KOPT-K1 (cell line): Measurements from ENCODE around the gene MTFMT.

ENCODE experiments used
- H3K27ac ChIP-seq: fragments of 200-600 bp; sonication (generic); 2 replicates; pipeline ENCODE4 v1.5.1; 2016; ENCODE audit warnings: antibody characterized with exemption, mild to moderate bottlenecking, low read depth, low read length; ENCODE audit not compliant: poor library complexity, severe bottlenecking
- H3K36me3 ChIP-seq: fragments of 200-600 bp; sonication (generic); 2 replicates; pipeline ENCODE4 v1.5.1; 2017; ENCODE audit warnings: antibody characterized with exemption, mild to moderate bottlenecking, low read length, moderate library complexity; ENCODE audit not compliant: insufficient read depth
- H3K9me3 ChIP-seq: fragments of 200-600 bp; sonication (generic); 2 replicates; pipeline ENCODE4 v1.5.1; 2017; ENCODE audit warnings: antibody characterized with exemption, low read length, mild to moderate bottlenecking; ENCODE audit not compliant: insufficient read depth, poor library complexity, severe bottlenecking

The MTFMT gene

DNA sequence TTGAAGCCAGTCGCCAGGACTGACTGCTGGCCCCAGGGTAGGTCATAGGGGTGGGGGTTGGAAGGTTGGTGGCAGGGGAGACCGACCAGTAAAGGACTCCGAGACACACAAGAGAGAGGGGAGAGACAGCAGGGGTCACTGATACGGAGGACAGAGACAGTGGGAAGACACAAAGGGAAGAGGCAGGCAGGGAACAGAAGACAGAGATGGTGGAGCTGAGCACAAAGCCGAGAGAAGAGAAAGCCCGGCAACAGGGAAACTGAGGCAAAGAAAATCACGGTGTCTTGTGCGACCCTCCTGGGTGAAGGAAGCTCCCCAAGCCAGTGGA, 37.8 kb upstream of the MTFMT start:
- no peaks in the 10 kb centered on the region for H3K36me3 ChIP-seq
- no peak overlapping the region for H3K27ac ChIP-seq
- no peaks in the 10 kb centered on the region for H3K9me3 ChIP-seq

DNA sequence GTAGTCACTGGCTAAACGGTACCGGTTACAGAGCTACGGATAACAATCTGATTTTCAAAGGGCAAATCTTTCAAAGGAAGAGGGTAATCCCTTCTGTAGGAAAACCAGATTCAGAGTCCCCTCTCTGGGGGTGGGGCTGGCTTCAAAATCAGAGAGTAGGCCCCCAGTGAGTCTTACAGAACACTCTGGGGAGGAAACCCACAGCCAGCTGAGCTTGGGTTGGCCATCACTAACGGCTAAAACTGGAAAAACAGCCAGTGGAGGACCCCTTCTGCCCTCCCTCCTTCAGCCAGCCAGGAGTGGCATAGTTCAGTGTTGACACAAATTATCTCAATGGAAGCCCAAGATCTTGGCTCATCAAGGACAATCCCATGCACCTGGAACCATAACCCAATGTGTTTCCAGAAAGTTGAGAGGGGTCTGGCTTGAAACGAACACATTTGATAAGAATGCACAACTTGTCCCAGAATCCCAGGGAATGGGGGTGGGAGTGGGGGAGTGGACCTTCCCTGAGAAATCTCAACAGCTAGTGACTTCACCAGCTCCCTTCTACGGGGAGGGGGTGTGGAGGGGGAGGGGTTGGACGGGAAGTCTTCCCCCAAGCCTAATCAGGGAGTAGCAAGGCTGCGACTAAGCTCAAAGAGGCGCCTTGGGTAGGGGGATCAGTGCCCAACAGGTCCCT, 37.3 kb upstream of the MTFMT start:
- H3K36me3 ChIP-seq = no peaks in the 10 kb centered on the region
- H3K27ac ChIP-seq = no peak overlapping the region
- no peaks in the 10 kb centered on the region for H3K9me3 ChIP-seq

DNA sequence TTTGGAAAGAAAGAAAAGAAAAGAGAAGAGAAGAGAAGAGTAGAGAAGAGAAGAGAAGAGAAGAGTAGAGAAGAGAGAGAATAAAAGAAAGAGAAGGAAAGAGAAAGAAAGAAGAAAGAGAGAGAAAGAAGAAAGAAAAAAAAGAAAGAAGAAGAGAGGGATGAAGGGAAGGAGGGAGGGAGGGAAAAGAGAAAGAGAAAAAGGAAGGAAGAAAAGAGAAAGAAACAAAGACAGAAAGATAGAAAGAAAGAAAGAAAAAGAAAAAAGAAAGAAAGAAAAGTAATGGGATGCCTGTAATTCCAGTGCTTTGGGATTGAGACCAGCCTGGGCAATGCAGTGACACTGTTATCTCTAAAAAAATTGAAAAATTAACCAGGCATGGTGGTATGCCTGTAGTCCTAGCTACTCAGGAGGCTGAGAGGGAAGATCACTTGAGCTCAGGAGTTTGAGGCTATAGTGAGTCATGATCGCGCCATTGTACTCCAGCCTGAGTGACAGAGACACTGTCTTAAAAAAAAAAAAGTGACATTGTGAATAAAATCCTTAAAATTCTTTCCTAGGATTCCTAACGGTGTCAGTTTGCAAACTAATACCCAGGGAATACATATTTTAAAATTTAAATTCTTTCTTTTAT, 36.7 kb upstream of the MTFMT start:
- Histone ChIP-seq H3K27ac (no peak overlapping the region), H3K9me3 (no peaks in the 10 kb centered on the region), H3K36me3 (no peaks in the 10 kb centered on the region)

GRCh38 chr15:65062726-65063125, 33.3 kb upstream of the MTFMT start:
- Histone ChIP-seq H3K36me3 (no peaks in the 10 kb centered on the region), H3K27ac (no peak overlapping the region), H3K9me3 (no peaks in the 10 kb centered on the region)

DNA sequence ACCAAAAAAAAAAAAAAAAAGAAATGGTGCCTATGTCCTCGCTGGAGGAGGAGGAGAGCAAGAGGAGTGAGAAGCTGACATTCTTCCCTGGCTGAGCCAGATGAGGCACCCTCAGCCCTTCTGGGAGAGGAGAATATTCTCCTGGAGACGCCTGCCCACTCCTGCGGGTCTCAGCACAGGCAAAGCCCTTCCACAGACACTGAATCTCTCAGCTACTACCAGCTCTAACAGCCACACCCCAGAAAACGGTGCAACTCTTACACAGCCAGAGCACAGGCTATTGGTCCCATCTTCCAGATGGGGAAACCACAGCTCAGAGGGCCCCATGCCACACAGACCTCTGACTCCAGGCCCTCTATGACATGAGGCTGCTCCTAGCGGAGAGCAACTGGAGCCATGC, 32.6 kb upstream of the MTFMT start:
- no peaks in the 10 kb centered on the region for H3K36me3 ChIP-seq
- H3K9me3 ChIP-seq = no peaks in the 10 kb centered on the region
- H3K27ac ChIP-seq = no peak overlapping the region

DNA sequence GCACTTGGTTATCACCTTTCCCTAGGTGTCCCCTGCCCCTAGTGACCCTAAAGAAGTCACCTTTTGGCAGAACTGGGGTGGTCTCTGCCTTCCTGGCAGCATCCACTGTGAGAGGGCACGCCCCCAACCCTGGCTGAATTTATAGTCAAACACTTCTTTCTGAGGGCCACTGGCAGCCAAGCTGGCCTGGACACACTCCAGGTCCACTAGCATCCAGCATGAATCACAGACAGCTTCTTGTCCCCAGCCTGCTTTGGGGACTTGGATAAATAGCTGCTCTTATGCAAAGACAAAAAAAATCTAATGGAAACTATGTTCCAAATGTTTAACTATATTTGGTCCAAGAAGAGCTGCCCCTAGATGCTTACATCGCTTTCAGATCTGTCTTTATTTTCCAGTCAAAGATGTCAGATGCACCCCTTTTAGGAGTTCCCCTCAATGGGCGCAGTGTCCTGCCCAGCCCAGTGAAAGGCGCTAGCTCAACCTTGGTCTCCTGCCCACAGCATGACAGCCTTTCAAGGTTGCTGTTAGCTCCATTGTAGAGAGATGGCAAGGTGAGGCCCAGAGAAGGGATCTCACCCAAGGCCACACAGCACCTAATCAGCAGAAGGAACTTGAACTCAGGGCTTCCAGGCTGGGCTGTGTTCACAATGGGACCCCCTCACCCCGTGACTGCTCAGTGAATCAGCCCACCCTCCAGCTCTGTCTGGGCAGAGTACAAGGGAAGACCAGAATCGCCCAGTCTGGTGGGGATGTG, 31.4 kb upstream of the MTFMT start:
- Histone ChIP-seq H3K36me3 (no peaks in the 10 kb centered on the region), H3K9me3 (no peaks in the 10 kb centered on the region), H3K27ac (no peak overlapping the region)

DNA sequence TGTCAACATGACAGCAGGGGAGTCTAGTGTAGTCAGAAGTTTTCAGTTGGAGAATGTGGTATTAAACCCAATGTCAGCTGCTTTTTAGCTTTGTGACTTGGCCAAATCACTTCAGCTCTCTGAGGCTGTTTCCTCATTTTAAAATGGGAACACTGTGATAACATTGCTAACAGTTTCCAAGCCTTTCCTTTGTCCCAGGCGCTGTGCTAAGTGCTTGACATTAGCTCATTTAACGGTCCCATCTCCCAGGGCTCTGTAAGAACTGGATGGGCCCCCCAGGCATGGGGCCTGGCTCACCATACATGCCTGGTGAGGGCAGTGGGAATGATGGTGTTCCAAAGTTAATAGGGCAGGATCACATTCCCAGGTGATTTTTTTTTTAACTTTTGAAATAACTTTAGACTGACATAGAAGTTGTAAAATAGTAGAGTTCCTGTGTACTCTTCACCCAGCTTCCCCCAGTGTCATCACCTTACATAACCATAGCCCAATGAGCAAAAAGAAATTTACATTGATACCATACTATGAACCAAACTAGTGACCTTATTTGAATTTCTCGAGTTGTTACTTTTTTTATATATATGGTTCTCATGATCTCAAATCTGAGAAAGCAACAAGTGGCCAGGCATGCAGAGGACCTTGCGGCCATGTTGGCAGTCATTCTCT, 30.6 kb upstream of the MTFMT start:
- Histone ChIP-seq H3K36me3 (no peaks in the 10 kb centered on the region), H3K27ac (no peak overlapping the region), H3K9me3 (no peaks in the 10 kb centered on the region)

- H3K9me3 ChIP-seq = no peaks in the 10 kb centered on the region
- H3K36me3 ChIP-seq = no peaks in the 10 kb centered on the region
- H3K27ac ChIP-seq = no peak overlapping the region
Observed at GRCh38 chr15:65059369-65059750, 29.9 kb upstream of the MTFMT start.

- no peaks in the 10 kb centered on the region for H3K36me3 ChIP-seq
- no peaks in the 10 kb centered on the region for H3K9me3 ChIP-seq
- no peak overlapping the region for H3K27ac ChIP-seq
Observed at GRCh38 chr15:65058394-65059368, 29.2 kb upstream of the MTFMT start.

GRCh38 chr15:65057549-65057940, 28.1 kb upstream of the MTFMT start:
- Histone ChIP-seq H3K9me3 (no peaks in the 10 kb centered on the region), H3K27ac (no peak overlapping the region), H3K36me3 (no peaks in the 10 kb centered on the region)

GRCh38 chr15:65056868-65057548, 27.6 kb upstream of the MTFMT start:
- H3K36me3 ChIP-seq = no peaks in the 10 kb centered on the region
- H3K9me3 ChIP-seq = no peaks in the 10 kb centered on the region
- H3K27ac ChIP-seq = no peak overlapping the region

DNA sequence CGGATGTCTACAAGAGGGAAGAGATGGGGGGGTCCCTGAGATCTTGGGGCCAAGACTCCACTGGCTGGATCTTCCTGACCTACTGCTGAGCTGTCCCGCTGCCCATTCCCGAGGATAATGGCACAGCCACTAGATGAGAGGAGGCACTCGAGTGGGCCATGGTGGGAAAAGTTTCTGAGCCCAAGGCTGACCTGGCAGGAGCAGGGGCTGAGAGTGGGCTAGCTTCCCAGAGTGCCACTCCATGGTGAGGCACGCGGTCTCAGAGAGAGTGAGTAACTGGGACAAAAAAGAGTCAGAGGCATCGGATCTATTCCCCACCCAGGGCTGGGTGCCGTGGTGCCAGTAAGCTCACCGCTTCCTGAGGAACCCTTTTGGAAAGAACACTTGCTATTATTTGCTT, 26.7 kb upstream of the MTFMT start:
- peak overlapping the region; percentile 40 for H3K27ac ChIP-seq
- H3K36me3 ChIP-seq = no peaks in the 10 kb centered on the region
- H3K9me3 ChIP-seq = no peaks in the 10 kb centered on the region

- H3K27ac ChIP-seq = peak overlapping the region; percentile 40
- no peaks in the 10 kb centered on the region for H3K9me3 ChIP-seq
- H3K36me3 ChIP-seq = no peaks in the 10 kb centered on the region
Observed at GRCh38 chr15:65055201-65055870, 25.9 kb upstream of the MTFMT start.
